ENCODE data around the gene F7. TPM values are rescaled to one million over a fixed set of nuclear protein-coding genes. Genes with fewer than 3 reads are reported as not detected.

Gene F7
- total and polyA plus RNA-seq, 3 donors from 2014 or later = 2.2 to 4.9 (median 2.4) TPM

GRCh38 chr13:113119166-113119821 is 13.7 kb downstream of the F7 start:
- Histone ChIP-seq H3K27me3 (no peaks in the 10 kb centered on the region), H3K27ac (no peak overlapping the region), H3K4me3 (no peak overlapping the region), H3K4me1 (peaks cover 8% of the 10 kb centered on the region), H3K36me3 (ENCODE audit: low read depth, missing control alignments) (no peaks in the 10 kb centered on the region), H3K9me3 (no peaks in the 10 kb centered on the region)
- peak; percentile 4 for DNase-seq
- 88 to 89% methylated on average over 16 of the region's 16 CpGs for WGBS, 2 donors
- TF ChIP-seq POLR2A (IDR thresholded peaks at IDR 0.05) = no peak
- no peak for TF ChIP-seq CTCF (IDR thresholded peaks at IDR 0.05)
- intact Hi-C loops (cut with DNase I; ENCODE audit: low total_unique reads) = no loop called here

- TF ChIP-seq POLR2A (IDR thresholded peaks at IDR 0.05) (no peak), CTCF (IDR thresholded peaks at IDR 0.05) (no peak)
- no peak overlapping the region for H3K27ac ChIP-seq
- H3K36me3 ChIP-seq (ENCODE audit: low read depth, missing control alignments) = no peaks in the 10 kb centered on the region
- no peaks in the 10 kb centered on the region for H3K27me3 ChIP-seq
- WGBS, 2 donors = 91 to 92% methylated on average over 7 of the region's 7 CpGs
- DNase-seq = no peak
- peaks cover 8% of the 10 kb centered on the region for H3K4me1 ChIP-seq
- intact Hi-C loops (cut with DNase I; ENCODE audit: low total_unique reads) = no loop called here
- no peak overlapping the region for H3K4me3 ChIP-seq
- no peaks in the 10 kb centered on the region for H3K9me3 ChIP-seq
Observed at GRCh38 chr13:113119822-113120189, 14.2 kb downstream of the F7 start.

- Histone ChIP-seq H3K27ac (no peak overlapping the region), H3K4me1 (peaks cover 8% of the 10 kb centered on the region), H3K9me3 (no peaks in the 10 kb centered on the region), H3K27me3 (no peaks in the 10 kb centered on the region), H3K36me3 (ENCODE audit: low read depth, missing control alignments) (no peaks in the 10 kb centered on the region), H3K4me3 (no peak overlapping the region)
- intact Hi-C loops (cut with DNase I; ENCODE audit: low total_unique reads) = no loop called here
- peak; percentile 9 for DNase-seq
- TF ChIP-seq CTCF (IDR thresholded peaks at IDR 0.05) (no peak), POLR2A (IDR thresholded peaks at IDR 0.05) (no peak)
- WGBS, 2 donors = 87 to 91% methylated on average over 7 to 19 of the region's 19 CpGs
Observed at GRCh38 chr13:113120300-113121182, 14.9 kb downstream of the F7 start.

- Histone ChIP-seq H3K36me3 (ENCODE audit: low read depth, missing control alignments) (no peaks in the 10 kb centered on the region), H3K9me3 (no peaks in the 10 kb centered on the region), H3K4me1 (peaks cover 8% of the 10 kb centered on the region), H3K27me3 (no peaks in the 10 kb centered on the region), H3K4me3 (no peak overlapping the region), H3K27ac (peak overlapping the region; percentile 82 to 89)
- intact Hi-C loops (cut with DNase I; ENCODE audit: low total_unique reads) = no loop called here
- peak; percentile 13 for DNase-seq
- WGBS, 2 donors = 92 to 94% methylated on average over 13 to 23 of the region's 24 CpGs
- TF ChIP-seq CTCF (IDR thresholded peaks at IDR 0.05) = no peak
- TF ChIP-seq POLR2A (IDR thresholded peaks at IDR 0.05) = no peak
Observed at GRCh38 chr13:113121183-113121927, 15.8 kb downstream of the F7 start.
